Glomerular visceral epithelial cell (primary cell): ENCODE data around the gene RNF214.
A peak's percentile ranks its signal among the peaks of the same experiment; 100 is the strongest.

Source experiments
- DNase-seq: peaks from one replicate; pipeline ENCODE4 v3.0.0-alpha.2; 2016; ENCODE audit errors: extremely low spot score

Gene RNF214

GRCh38 chr11:117282956-117283355 is 50.5 kb downstream of the RNF214 start:
- no peak for DNase-seq

GRCh38 chr11:117284053-117284452 is 51.6 kb downstream of the RNF214 start:
- DNase-seq = no peak

GRCh38 chr11:117286588-117286987 is 54.1 kb downstream of the RNF214 start:
- DNase-seq = no peak

- no peak for DNase-seq
Observed at GRCh38 chr11:117287668-117288067, 55.2 kb downstream of the RNF214 start.

GRCh38 chr11:117289795-117290194 is 57.3 kb downstream of the RNF214 start:
- DNase-seq = no peak

- DNase-seq = no peak
Observed at GRCh38 chr11:117290809-117291396, 58.4 kb downstream of the RNF214 start, which contains the start of gene BACE1-AS. BACE1-AS (plus strand) TSS chr11:117291346.

- no peak for DNase-seq
Observed at GRCh38 chr11:117292616-117293015, 60.1 kb downstream of the RNF214 start.

- DNase-seq = no peak
Observed at GRCh38 chr11:117295438-117296137, 63.1 kb downstream of the RNF214 start.

GRCh38 chr11:117296881-117297280 is 64.4 kb downstream of the RNF214 start:
- no peak for DNase-seq

- no peak for DNase-seq
Observed at GRCh38 chr11:117298195-117298594, 65.7 kb downstream of the RNF214 start.

- peak; percentile 7 for DNase-seq
Observed at GRCh38 chr11:117299351-117300282, 67.1 kb downstream of the RNF214 start.

GRCh38 chr11:117300283-117300663 is 67.8 kb downstream of the RNF214 start:
- DNase-seq = no peak

GRCh38 chr11:117300773-117301172 is 68.3 kb downstream of the RNF214 start:
- DNase-seq = no peak

- DNase-seq = no peak
Observed at GRCh38 chr11:117302228-117302627, 69.8 kb downstream of the RNF214 start.

GRCh38 chr11:117303101-117303500 is 70.6 kb downstream of the RNF214 start:
- DNase-seq = no peak

GRCh38 chr11:117303646-117304315 is 71.3 kb downstream of the RNF214 start:
- no peak for DNase-seq

- DNase-seq = no peak
Observed at GRCh38 chr11:117305145-117305544, 72.7 kb downstream of the RNF214 start.

GRCh38 chr11:117309310-117309709 is 76.8 kb downstream of the RNF214 start:
- no peak for DNase-seq

- DNase-seq = no peak
Observed at GRCh38 chr11:117313091-117313490, 80.6 kb downstream of the RNF214 start.

GRCh38 chr11:117313828-117314768 is 81.6 kb downstream of the RNF214 start:
- DNase-seq = no peak

GRCh38 chr11:117314840-117315239 is 82.4 kb downstream of the RNF214 start:
- no peak for DNase-seq
